ENCODE results near the gene MEOX2.

Gene MEOX2

GRCh38 chr7:15610503-15610902, 76.0 kb downstream of the MEOX2 start:
- no peak overlapping the region for H3K4me3 ChIP-seq (ENCODE audit: low read length)

GRCh38 chr7:15609287-15609686, 77.2 kb downstream of the MEOX2 start:
- H3K36me3 ChIP-seq (replicated peaks; ENCODE audit: insufficient read depth, low read length): no peaks in the 10 kb centered on the region
- H3K4me1 ChIP-seq (ENCODE audit: low read length): no peaks in the 10 kb centered on the region
- H3K27me3 ChIP-seq (replicated peaks; ENCODE audit: insufficient read depth, low read length): no peaks in the 10 kb centered on the region
- no peak for DNase-seq
- no peaks in the 10 kb centered on the region for H3K9me2 ChIP-seq (replicated peaks; ENCODE audit: insufficient read depth, low read length)
- H3K4me3 ChIP-seq (ENCODE audit: low read length): no peak overlapping the region
- TF ChIP-seq CTCF (IDR thresholded peaks at IDR 0.05; ENCODE audit: low read length) (no peak), EZH2 (optimal IDR thresholded peaks at IDR 0.05; ENCODE audit: low read depth, low read length) (no peak), EZH2phosphoT487 (IDR thresholded peaks at IDR 0.05; ENCODE audit: low read length) (no peak)
- no peaks in the 10 kb centered on the region for H3K9me3 ChIP-seq (replicated peaks; ENCODE audit: insufficient read depth, low read length)
- H3K27ac ChIP-seq (ENCODE audit: low read length): no peak overlapping the region
- H3K79me2 ChIP-seq (ENCODE audit: low read length): no peaks in the 10 kb centered on the region
- H3K4me2 ChIP-seq (ENCODE audit: low read depth, low read length): no peak overlapping the region
- no peak overlapping the region for H2AFZ ChIP-seq (ENCODE audit: low read length)
- H4K20me1 ChIP-seq (ENCODE audit: insufficient read depth, low read length): no peaks in the 10 kb centered on the region
- H3F3A ChIP-seq (ENCODE audit: insufficient read depth, low read length): no peaks in the 10 kb centered on the region
- no peak overlapping the region for H3K9ac ChIP-seq (ENCODE audit: low read length)

More at GRCh38 chr7:15610503-15610902, 76.0 kb downstream of the MEOX2 start:
- no peaks in the 10 kb centered on the region for H3K4me1 ChIP-seq (ENCODE audit: low read length)
- TF ChIP-seq EZH2 (optimal IDR thresholded peaks at IDR 0.05; ENCODE audit: low read depth, low read length) (no peak), EZH2phosphoT487 (IDR thresholded peaks at IDR 0.05; ENCODE audit: low read length) (no peak), CTCF (IDR thresholded peaks at IDR 0.05; ENCODE audit: low read length) (no peak)
- no peaks in the 10 kb centered on the region for H3K79me2 ChIP-seq (ENCODE audit: low read length)
- H3K27ac ChIP-seq (ENCODE audit: low read length): no peak overlapping the region
- no peak for DNase-seq
- no peak overlapping the region for H2AFZ ChIP-seq (ENCODE audit: low read length)
- H3K36me3 ChIP-seq (replicated peaks; ENCODE audit: insufficient read depth, low read length): no peaks in the 10 kb centered on the region
- H4K20me1 ChIP-seq (ENCODE audit: insufficient read depth, low read length): no peaks in the 10 kb centered on the region
- H3F3A ChIP-seq (ENCODE audit: insufficient read depth, low read length): no peaks in the 10 kb centered on the region
- H3K9me3 ChIP-seq (replicated peaks; ENCODE audit: insufficient read depth, low read length): no peaks in the 10 kb centered on the region
- no peak overlapping the region for H3K9ac ChIP-seq (ENCODE audit: low read length)
- no peaks in the 10 kb centered on the region for H3K9me2 ChIP-seq (replicated peaks; ENCODE audit: insufficient read depth, low read length)
- no peaks in the 10 kb centered on the region for H3K27me3 ChIP-seq (replicated peaks; ENCODE audit: insufficient read depth, low read length)
- H3K4me2 ChIP-seq (ENCODE audit: low read depth, low read length): no peak overlapping the region

- Histone ChIP-seq H3K4me3 (ENCODE audit: low read length) (no peak overlapping the region), H3K27ac (ENCODE audit: low read length) (no peak overlapping the region), H4K20me1 (ENCODE audit: insufficient read depth, low read length) (no peaks in the 10 kb centered on the region), H3K36me3 (replicated peaks; ENCODE audit: insufficient read depth, low read length) (no peaks in the 10 kb centered on the region), H3K9ac (ENCODE audit: low read length) (no peak overlapping the region), H3K4me2 (ENCODE audit: low read depth, low read length) (no peak overlapping the region), H3K79me2 (ENCODE audit: low read length) (no peaks in the 10 kb centered on the region), H3K27me3 (replicated peaks; ENCODE audit: insufficient read depth, low read length) (no peaks in the 10 kb centered on the region), H3F3A (ENCODE audit: insufficient read depth, low read length) (no peaks in the 10 kb centered on the region), H2AFZ (ENCODE audit: low read length) (no peak overlapping the region), H3K4me1 (ENCODE audit: low read length) (no peaks in the 10 kb centered on the region), H3K9me3 (replicated peaks; ENCODE audit: insufficient read depth, low read length) (no peaks in the 10 kb centered on the region), H3K9me2 (replicated peaks; ENCODE audit: insufficient read depth, low read length) (no peaks in the 10 kb centered on the region)
- no peak for DNase-seq
- no peak for TF ChIP-seq EZH2phosphoT487 (IDR thresholded peaks at IDR 0.05; ENCODE audit: low read length)
- TF ChIP-seq CTCF (IDR thresholded peaks at IDR 0.05; ENCODE audit: low read length): no peak
- no peak for TF ChIP-seq EZH2 (optimal IDR thresholded peaks at IDR 0.05; ENCODE audit: low read depth, low read length)
These were observed 78.8 kb downstream of the MEOX2 start for GRCh38 chr7:15607529-15608210.

Measured in MM.1S (cell line).